Measurements from ENCODE around the gene ASF1A. TPM values are rescaled to one million over a fixed set of nuclear protein-coding genes. Genes with fewer than 3 reads are reported as not detected.

The ASF1A gene
- total and polyA plus RNA-seq, 9 of the 15 experiments (the other 6 are each of a cell fraction or from before 2014, with no cell fraction given), result 31.5 to 45.3 (median 34.8) TPM

- in situ Hi-C loops (cut with MboI) (no loop called here), intact Hi-C loops (cut with micrococcal nuclease) (no loop called here)
- ChIA-PET CTCF (ENCODE audit: low intra/inter-chr PET ratio) (no interaction called here), POLR2A (interaction anchor here (0.6 to 3.1 kb wide), 2 partner anchors 11 to 234 kb away, joined by 3 to 14 read pairs; partner anchors contain the start of gene ASF1A)
- peaks cover 34% of the 10 kb centered on the region for H3K79me2 ChIP-seq (ENCODE audit: control insufficient read depth, insufficient read depth, low read length)
- WGBS (ENCODE audit: insufficient coverage, low coverage, missing lambda C conversion rate), result 96% methylated on average over 4 of the region's 4 CpGs
- no peaks in the 10 kb centered on the region for H3K27me3 ChIP-seq (ENCODE audit: control insufficient read depth in 2 of 2, insufficient read depth in 2 of 2, low read length in 2 of 2)
- no peaks in the 10 kb centered on the region for H3K9me3 ChIP-seq (replicated peaks; ENCODE audit: control insufficient read depth, insufficient read depth, low read depth, low read length)
- H3K4me1 ChIP-seq (replicated peaks in 1 of 2; ENCODE audit: control insufficient read depth in 2 of 2, insufficient read depth in 2 of 2, low read length in 2 of 2), result no peaks in the 10 kb centered on the region
- BruUV-seq (replicated peaks), result no TSS peak
- no peak overlapping the region for H3K9ac ChIP-seq (ENCODE audit: insufficient read depth in 1 of 2, low read depth in 2 of 2, low read length in 2 of 2)
- no peak for FAIRE-seq
- no peak for DNase-seq (ENCODE audit: extremely low read depth in 1 of 4, low spot score in 3 of 4)
- ATAC-seq, result no peak
- H3K27ac ChIP-seq (ENCODE audit: extremely low read depth, low read depth, low read length), result no peak overlapping the region
- H4K20me1 ChIP-seq (replicated peaks; ENCODE audit: control insufficient read depth, insufficient read depth, low read length), result no peaks in the 10 kb centered on the region
- H3K4me2 ChIP-seq (ENCODE audit: insufficient read depth, low read length), result no peak overlapping the region
- no peak overlapping the region for H2AFZ ChIP-seq (ENCODE audit: low read depth, low read length)
- H3K4me3 ChIP-seq, result no peak overlapping the region
- no peaks in the 10 kb centered on the region for H3K9me1 ChIP-seq (ENCODE audit: control insufficient read depth, insufficient read depth, low read length)
- peaks cover 94% of the 10 kb centered on the region for H3K36me3 ChIP-seq (ENCODE audit: control insufficient read depth, insufficient read depth, low read length)
- TF ChIP-seq TAF7 (tag; IDR thresholded peaks at IDR 0.05) (no peak), NONO (IDR thresholded peaks at IDR 0.05; ENCODE audit: low read depth in 2 of 2, low read length in 1 of 2) (no peak), SNAPC5 (CRISPR knock-in tag; IDR thresholded peaks at IDR 0.05) (no peak), ZNF592 (IDR thresholded peaks at IDR 0.05) (no peak), RREB1 (CRISPR knock-in tag; IDR thresholded peaks at IDR 0.05) (no peak), NR3C1 (CRISPR knock-in tag; IDR thresholded peaks at IDR 0.05) (no peak), KLF10 (CRISPR knock-in tag; IDR thresholded peaks at IDR 0.05) (no peak), ZHX1 (conservative IDR thresholded peaks at IDR 0.05; ENCODE audit: low read length) (no peak), NELFE (IDR thresholded peaks at IDR 0.05; ENCODE audit: insufficient read depth, insufficient read length) (no peak), FOXP1 (CRISPR knock-in tag; IDR thresholded peaks at IDR 0.05) (no peak)
These were observed 11.9 kb downstream of the ASF1A start for GRCh38 chr6:118905851-118906250.
